ENCODE results near the gene SLIT3. TPM values are rescaled to one million over a fixed set of nuclear protein-coding genes. Genes with fewer than 3 reads are reported as not detected.

SLIT3 gene
- polyA plus RNA-seq, 3 donors: 0.99 to 24.6 (median 16.4) TPM

DNA sequence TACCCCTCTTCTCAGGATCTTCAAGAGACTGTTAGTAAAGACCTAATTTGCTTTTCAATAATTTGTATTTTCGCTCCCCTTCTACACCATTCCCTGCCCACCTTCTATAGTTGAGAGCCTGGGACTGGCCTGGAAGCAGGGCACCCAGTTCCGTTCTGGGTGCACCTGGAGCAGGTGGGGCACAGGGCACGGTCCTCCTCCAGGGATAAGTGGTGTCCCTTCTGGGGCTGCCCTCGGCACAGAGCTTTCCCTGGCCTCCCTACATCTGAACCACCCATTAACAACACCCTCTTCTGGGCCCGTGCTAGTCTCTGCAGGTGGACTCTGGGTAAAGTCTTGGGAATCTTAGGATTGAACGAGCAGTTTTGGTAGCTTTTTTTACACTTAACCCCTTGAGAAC is 628.9 kb downstream of the SLIT3 start:
- 74 to 77% (median 76%) methylated on average over 6 of the region's 6 CpGs for WGBS, 3 donors
- no peak overlapping the region for H3K27ac ChIP-seq (ENCODE audit: low read depth, low read length)

DNA sequence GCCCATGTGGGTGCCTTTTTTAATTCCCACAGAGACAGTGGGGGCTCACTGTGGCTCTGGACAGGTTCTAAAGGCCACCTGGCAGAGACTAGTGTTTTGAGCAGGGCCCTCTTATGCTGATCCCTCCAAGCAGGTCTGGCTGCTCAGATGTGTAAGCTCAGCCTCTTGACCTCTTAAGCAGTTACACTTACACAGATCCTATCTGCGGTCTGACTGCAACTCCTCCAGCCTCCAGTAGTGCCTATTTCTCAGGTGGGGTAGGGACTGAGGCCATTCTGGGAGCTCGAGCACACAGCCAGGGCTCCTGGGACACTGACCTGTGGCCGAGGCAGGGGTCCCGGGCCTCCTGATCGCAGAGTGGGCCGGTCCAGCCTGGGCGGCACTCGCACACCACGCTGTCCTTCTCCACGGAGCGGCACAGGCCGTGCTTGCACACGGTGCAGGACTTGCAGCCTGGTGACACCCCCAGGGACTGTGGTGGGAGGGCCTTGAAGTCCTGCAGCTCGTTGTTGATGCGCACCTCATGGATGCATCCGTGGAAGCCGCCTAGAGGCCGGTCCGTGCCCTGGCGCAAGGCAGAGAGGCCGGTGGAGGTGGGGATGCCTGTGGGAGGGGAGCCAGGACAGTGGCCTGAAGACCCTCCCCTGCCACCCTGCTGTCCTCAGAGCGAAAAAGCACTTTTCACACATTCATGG is 629.9 kb downstream of the SLIT3 start:
- H3K27ac ChIP-seq (ENCODE audit: low read depth, low read length): no peak overlapping the region
- WGBS, 3 donors: 75 to 83% (median 83%) methylated on average over 22 of the region's 22 CpGs

DNA sequence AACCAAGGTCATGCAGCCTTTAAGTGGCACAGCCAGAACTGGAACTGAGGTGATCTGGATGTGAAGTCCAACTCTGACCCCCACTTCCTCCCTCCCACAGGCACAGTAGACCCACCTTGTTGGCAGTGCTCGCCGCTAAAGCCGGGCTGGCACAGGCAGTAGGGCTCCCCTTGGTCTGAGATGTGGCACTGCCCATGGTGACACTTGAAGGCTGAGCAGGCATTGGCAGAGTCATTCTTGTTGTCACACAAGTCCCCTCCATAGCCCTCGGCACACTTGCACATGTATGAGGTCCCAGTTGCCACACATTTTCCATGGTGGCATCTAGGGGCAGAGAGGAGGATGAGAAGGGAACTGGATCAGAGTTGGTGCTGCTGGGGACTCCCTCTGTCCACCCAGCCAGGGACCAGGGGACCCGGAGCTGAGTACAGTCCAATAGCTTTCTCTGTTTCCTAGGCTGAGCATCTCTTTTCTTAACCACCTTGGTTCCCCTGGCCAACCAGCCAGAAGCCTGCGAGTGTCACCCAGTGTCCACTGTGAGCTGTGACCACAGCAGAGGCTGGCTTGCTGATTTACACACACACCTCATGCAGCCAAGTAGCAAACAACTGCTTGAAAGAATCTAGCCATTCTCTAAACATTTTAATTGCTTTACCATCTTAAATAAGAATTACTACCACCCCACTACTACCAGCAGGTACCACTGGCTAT is 631.1 kb downstream of the SLIT3 start:
- WGBS, 3 donors: 93 to 97% (median 94%) methylated on average over 6 of the region's 6 CpGs
- no peak overlapping the region for H3K27ac ChIP-seq (ENCODE audit: low read depth, low read length)

DNA sequence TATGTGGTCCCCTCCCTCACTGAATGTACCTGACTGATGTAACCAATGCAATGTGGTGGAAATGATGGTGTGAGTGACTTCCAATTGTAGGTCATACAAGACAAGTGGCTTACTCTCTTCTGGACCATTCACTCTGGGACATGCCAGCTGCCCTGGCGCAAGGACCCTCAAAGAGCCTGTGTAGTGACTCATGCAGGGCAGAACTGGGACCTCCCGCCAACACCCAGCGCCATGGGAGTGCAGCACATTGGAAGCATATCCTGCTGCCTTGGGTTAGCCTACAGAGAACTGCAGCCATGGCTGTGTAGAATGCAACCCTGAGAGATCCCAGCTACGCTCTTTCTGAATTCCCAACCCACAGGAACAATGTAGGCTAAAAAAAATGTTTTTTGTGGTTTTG is 631.8 kb downstream of the SLIT3 start:
- H3K27ac ChIP-seq (ENCODE audit: low read depth, low read length): no peak overlapping the region
- 81 to 95% (median 93%) methylated on average over 4 of the region's 4 CpGs for WGBS, 3 donors

DNA sequence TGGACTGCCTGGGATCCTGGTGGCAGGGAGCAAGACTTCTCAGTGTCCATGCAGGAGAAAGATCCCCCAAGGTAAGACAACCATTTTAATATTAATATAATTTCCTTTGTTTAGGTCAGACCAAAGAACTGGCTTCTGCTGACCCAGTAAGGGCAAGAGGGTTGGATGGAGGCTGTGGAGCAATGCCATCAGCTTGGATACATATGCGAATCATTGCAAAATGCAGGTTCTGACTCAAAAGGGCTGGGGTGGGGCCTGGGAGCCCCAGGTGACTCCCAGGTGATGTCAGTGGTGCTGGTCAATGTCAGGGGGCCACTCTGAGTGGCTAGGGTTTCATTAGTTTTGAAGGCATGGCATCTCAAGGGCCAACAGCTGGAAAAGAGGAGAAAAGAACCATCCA is 632.9 kb downstream of the SLIT3 start:
- H3K27ac ChIP-seq (ENCODE audit: low read depth, low read length): no peak overlapping the region
- WGBS, 3 donors: 93 to 100% (median 96%) methylated on average over 1 of the region's 1 CpG

DNA sequence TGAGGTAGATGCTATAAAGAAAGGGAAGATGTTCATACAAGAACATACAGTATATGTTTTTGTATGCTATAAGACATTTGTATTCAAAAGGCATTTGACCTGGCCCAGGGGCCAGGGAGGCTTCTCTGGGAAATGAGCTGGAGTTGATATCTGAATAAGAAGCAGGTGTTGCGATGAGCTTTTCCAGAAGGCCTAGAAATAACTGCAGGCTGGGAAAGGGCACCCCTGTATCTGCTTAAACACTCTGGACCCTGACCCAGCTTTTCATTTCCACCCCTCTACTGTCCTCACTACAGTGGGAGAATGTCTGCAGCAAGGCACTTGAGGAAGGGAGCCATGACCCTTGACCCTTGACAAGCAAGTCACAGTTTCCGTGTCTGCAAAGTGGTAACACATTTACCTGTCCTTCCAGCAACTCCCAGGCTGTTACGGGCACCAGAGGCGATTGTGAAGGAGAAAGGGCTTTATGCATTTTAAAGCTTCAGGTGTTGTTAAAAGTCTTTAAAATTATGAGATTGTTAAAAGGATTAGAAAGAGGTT is 633.6 kb downstream of the SLIT3 start:
- no peak overlapping the region for H3K27ac ChIP-seq (ENCODE audit: low read depth, low read length)
- WGBS, 3 donors: 83 to 88% (median 83%) methylated on average over 4 of the region's 4 CpGs

DNA sequence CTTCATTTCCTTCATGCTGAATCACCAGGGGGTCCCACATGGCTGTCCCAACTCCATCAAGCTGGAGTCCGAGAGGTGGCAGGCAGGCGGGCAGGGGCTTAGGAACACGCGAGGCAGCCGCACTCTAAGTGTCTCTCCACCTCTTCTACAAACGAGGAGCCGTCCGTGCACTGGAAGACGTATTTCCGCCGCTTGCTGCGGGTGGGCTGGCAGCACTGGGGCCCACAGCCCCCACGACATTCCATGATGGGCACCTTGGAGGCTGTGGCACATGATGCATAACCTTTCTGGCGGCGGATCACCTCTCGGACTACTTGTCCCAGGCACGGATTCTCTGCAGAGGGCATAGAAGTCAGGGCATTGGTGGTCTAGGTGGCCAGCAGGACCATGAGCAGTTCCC is 634.6 kb downstream of the SLIT3 start:
- WGBS, 3 donors: 90 to 94% (median 92%) methylated on average over 17 of the region's 17 CpGs
- H3K27ac ChIP-seq (ENCODE audit: low read depth, low read length): no peak overlapping the region

DNA sequence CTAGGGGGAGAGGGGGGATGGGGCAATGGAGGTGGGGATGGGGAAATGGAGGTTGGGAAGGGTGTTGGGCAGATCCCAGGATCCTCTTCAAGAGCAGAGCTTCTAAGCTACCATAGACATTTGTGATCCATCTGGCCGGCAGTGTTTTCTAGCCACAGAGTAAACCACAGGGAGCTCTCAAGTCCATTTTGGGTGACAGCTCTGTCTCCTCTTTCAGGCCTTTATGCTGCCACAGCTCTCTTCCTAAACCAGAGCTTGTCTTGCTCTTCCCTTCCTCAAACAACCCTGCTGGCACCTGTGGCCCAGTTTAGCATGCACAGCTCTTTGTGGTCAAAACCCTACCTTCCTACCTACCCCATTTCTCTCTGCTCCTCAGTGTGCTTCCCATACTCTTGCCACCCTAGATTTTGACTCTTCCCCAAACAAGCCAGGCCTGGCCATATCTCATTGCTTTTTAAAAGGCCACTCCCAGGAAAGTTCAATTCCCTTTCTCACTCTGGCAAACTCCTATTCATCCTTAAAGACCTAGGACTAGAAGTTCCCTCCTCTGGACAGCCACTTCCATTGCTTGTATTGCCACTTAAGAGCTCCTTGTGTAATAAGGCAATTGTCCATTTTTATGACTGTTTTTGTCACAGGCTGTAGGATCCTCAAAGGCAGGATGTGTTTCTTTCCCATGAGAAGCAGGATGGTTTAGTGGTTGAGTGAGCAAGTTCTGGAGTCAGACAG is 637.5 kb downstream of the SLIT3 start:
- H3K27ac ChIP-seq (ENCODE audit: low read depth, low read length): no peak overlapping the region
- 67 to 86% (median 68%) methylated on average over 1 of the region's 1 CpG for WGBS, 3 donors

DNA sequence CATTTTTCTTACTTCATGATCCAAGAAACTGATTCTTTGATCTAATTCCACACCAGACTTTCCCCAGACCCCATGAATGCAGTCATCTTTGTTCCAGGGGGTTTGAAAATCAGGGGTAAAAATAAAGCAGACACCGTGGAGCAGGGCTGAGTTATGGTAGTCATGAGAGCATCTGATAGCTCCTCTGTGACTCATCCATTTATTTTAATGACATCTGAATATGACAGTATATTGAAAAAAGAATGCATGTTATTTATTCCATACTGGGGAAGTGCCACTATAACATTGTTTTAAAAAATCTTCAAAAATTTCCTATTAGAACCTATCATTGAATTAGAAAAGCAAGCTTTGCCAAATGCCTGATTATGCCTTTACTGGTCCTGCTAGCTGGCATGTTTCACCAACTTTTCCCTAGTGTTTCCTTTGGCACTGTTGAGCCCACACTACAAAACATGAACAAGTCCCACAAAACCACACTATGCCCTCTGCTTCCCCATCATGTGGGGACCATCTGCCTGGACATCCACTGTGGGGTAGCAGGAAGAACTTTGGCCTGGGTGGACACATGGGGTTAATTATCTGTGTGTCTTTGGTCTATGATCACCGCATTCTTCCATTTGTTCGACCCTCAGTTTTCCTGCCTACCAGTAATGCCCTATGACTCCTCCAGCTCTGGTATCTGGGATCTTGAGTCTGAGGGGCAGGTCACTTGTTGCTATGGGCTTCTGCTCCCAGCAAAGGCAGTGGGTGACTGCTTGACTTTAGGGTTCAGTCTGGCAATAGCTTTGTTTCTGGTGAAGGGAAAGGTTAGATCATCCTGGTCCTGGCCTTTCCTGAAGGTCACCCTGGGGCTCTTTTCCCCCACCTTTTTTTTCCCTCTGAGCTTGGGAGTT is 639.1 kb downstream of the SLIT3 start:
- H3K27ac ChIP-seq (ENCODE audit: low read depth, low read length): no peak overlapping the region
- 70 to 81% (median 73%) methylated on average over 3 of the region's 3 CpGs for WGBS, 3 donors

DNA sequence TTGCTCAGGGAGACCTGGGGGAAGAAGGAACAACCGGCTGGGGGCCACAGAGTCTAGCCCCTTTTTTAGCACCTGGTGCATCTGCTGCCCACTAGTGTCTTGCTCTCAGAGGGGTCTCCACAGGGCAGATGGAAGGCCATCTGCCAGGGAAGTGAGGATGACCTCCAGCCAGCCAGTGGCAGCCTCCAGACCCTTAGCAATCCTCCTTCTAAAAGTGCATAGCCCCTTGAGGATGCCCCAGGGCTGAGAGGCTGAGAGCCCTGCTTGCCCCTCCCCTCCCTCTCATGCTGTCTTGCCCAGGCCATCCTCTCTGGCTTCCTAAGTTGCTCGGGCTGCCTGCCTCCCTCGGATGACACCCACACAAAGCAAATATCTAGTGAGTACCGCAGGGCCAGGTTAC is 640.2 kb downstream of the SLIT3 start:
- no peak overlapping the region for H3K27ac ChIP-seq (ENCODE audit: low read depth, low read length)
- 69 to 89% (median 88%) methylated on average over 4 of the region's 4 CpGs for WGBS, 3 donors

DNA sequence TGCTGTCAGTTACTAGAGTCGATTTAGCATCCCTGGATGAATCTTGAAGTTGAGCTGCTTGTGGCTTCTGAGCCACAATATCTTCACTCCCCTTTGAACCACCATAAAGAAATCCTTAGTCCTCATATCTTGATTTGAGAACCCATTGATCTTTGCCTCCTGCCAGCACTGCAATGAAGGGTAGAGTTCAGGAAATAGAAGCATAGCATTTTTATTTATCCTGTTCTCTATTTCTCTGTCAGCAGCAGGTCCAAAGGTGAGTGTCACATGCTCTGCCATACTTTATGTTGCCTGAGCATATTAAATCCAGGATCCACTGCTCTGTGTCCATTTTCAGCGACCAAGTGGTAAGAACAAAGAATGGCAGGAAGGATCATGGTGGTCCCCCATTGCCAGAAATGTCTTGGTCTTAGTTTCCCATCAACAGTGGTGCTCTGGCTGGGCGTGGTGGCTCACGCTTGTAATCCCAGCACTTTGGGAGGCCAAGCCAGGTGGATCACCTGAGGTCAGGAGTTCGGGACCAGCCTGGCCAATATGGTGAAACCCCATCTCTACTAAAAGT is 641.6 kb downstream of the SLIT3 start:
- H3K27ac ChIP-seq (ENCODE audit: low read depth, low read length): no peak overlapping the region
- 84 to 95% (median 88%) methylated on average over 5 of the region's 5 CpGs for WGBS, 3 donors

DNA sequence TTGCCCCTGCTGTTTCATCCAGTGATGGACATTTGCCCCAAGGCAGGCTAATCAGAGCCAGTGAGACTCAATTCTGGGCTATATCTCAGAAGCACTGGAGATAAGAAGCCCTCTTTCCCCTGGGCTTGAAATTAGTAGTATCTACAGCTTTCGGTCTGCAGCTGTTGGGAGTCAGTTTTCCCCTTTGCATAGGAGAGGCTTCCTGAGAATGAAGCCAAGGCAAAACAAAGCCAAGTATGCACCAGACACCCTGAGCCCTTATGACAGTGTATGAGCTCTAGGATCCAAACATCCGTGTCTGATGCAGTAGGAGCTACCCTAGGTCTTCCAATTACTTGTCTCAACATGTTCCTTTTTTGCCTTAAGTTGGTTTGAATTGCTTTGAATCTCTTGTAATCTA is 642.5 kb downstream of the SLIT3 start:
- WGBS, 3 donors: 67 to 80% (median 76%) methylated on average over 2 of the region's 2 CpGs
- no peak overlapping the region for H3K27ac ChIP-seq (ENCODE audit: low read depth, low read length)

DNA sequence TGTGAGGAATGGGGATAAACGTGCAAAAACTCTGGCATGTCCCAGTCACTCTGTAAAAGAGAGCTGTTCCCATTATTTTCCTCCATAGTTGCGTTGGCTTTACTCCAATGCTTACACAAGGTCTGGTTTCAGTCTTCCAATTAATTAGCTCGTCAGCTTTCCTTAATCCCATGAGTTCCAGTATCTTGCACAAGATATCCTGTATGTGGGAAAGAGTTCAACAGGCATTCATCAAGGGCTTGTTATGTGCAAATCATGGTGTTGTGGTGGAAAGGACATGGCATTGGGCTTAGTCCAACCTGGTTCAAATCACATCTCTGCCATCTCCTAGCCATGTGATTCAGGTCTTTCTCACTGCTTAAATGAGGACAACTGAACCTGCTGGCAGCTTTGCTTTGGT is 644.3 kb downstream of the SLIT3 start:
- 40 to 59% (median 53%) methylated on average over 3 of the region's 3 CpGs for WGBS, 3 donors
- H3K27ac ChIP-seq (ENCODE audit: low read depth, low read length): no peak overlapping the region

DNA sequence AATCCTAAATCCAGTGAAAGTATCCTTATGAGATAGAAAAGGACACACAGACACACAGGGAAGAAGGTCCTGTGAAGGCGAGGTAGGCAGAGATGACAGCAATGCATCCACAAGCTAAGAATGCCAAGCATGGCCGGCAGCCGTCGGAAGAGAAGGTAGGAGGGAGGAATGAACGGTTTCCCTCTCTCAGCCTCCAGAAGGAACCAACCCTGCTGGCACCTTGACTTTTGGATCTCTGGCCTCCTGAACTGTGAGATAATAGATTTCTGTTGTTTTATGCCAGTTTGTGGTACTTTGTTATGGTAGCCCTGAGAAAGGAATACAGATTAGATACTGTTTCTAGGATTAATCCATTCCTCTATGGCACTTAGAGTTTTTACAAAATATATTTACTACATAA is 645.6 kb downstream of the SLIT3 start:
- WGBS, 3 donors: 89 to 98% (median 94%) methylated on average over 5 of the region's 5 CpGs
- H3K27ac ChIP-seq (ENCODE audit: low read depth, low read length): no peak overlapping the region

DNA sequence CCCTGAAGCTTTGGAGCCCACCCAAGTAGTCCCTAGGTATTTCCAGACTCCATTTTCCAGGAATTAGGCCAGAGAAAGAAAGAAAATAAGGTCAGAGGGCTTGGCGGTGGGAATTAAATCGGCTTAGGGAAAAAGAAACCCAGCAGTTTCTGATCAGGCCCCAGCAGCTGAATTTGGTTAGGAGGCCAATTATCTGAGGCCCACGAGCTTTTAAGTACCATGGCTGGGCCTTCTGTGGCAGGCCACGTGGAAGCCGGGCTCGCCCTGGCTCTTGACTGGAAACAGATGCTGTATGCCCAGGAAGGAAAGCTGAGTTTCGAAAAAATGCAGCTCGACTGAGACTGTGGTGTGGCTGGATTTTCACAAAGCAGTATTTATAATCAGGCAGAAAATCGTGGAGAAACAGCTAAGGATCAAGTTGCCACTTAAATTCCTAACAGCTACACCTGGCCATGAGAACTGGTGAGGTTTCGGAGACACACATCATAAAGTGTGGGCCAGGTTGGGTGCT is 646.7 kb downstream of the SLIT3 start:
- peak overlapping the region; percentile 1 for H3K27ac ChIP-seq (ENCODE audit: low read depth, low read length)
- 29 to 54% (median 32%) methylated on average over 10 of the region's 10 CpGs for WGBS, 3 donors

DNA sequence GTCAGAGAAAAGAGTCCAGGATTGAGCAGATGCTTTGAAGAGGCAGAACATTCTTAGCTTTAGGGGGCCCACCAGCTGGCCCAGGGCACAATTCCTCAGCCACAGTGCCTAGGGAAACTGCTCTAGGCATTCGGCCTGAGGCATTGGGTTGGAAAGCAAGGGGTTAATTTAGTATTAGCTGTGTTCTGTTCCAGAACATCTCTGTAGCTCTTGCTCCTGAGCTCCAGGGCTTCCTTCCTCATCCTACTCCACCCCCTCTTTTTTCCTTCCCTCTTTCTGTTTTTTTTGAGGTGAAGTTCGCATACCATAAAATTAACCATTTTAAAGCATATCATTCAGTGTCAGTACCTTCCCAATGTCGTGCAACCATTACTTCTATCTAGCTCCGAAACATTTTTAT is 647.3 kb downstream of the SLIT3 start:
- H3K27ac ChIP-seq (ENCODE audit: low read depth, low read length): no peak overlapping the region
- WGBS, 3 donors: 43 to 71% (median 48%) methylated on average over 4 of the region's 4 CpGs

DNA sequence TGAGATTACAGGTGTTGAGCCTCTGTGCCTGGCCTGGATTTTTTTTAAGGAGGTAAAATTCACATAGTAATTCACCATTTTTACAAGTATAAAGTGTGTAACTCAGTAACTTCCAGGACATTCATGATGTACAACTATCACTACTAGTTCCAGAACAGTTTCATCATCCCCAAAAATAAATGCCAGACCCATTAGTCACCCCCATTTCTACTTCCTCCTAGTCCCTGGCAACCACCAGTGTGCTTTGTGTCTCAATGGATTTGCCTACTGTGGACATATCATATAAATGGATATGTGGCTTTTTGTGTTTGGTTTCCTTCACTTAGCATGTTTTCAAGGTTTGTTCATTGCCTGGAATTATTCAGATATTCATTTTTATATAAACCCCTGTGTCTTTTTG is 649.3 kb downstream of the SLIT3 start:
- no peak overlapping the region for H3K27ac ChIP-seq (ENCODE audit: low read depth, low read length)

DNA sequence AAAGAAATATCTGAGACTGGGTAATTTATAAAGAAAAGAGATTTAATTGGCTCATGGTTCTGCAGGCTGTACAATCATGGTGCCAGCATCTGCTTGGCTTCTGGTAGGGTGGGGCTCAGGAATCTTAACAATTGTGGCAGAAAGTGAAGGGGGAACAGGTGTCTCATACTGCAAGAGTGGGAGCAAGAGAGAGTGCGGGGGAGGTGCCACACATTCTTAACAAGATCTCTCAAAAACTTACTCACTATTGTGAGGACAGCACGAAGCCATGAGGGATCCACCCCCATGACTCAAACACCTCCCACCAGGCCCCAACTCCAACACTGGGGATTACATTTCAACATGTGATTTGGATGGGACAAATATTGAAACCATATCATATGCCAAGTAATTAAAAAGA is 651.6 kb downstream of the SLIT3 start:
- no peak overlapping the region for H3K27ac ChIP-seq (ENCODE audit: low read depth, low read length)
- WGBS, 3 donors: 89 to 91% (median 89%) methylated on average over 2 of the region's 2 CpGs
